Gastrocnemius medialis (tissue), 4 donors: ENCODE results near the gene CAPG. TPM values are rescaled to one million over a fixed set of nuclear protein-coding genes. Genes with fewer than 3 reads are reported as not detected.

Source experiments
- ATAC-seq, 2 donors: fragments of 150-250 bp; one replicate each; pipeline ENCODE4 v1.9.1; 2016
- DNase-seq, 2 donors: peaks; one replicate each; pipeline ENCODE4 v3.0.0-alpha.2; 2019
- H3K27ac ChIP-seq, 4 donors: fragments of 200-600 bp; sonication (generic); 1 replicate in 1 of 4; 2 replicates in 3 of 4; pipeline ENCODE4 v1.5.1; 2016 to 2018; ENCODE audit warnings: mild to moderate bottlenecking in 2 of 4, moderate library complexity in 1 of 4
- H3K27me3 ChIP-seq, 3 donors: fragments of 200-600 bp; sonication (generic) in 2 of 3; 1 replicate in 1 of 3; 2 replicates in 2 of 3; pipeline versions ENCODE4 v1.5.1 to v1.6.0; 2016 to 2019; ENCODE audit warnings: mild to moderate bottlenecking in 1 of 3, moderate library complexity in 1 of 3
- H3K36me3 ChIP-seq, 2 donors: fragments of 200-600 bp; sonication (generic) in 1 of 2; one replicate each; pipeline ENCODE4 v1.5.1; 2017 to 2018
- H3K4me1 ChIP-seq, 2 donors: fragments of 200-600 bp; sonication (generic) in 1 of 2; one replicate each; pipeline ENCODE4 v1.5.1; 2016 to 2017; ENCODE audit warnings: mild to moderate bottlenecking in 2 of 2
- H3K4me3 ChIP-seq, 4 donors: fragments of 200-600 bp; sonication (generic) in 3 of 4; 1 replicate in 1 of 4; 2 replicates in 3 of 4; pipeline ENCODE4 v1.5.1; 2016 to 2019; ENCODE audit warnings: mild to moderate bottlenecking in 2 of 4
- H3K9me3 ChIP-seq, 3 donors: fragments of 200-600 bp; sonication (generic) in 2 of 3; 1 replicate in 1 of 3; 2 replicates in 2 of 3; pipeline ENCODE4 v1.5.1; 2016 to 2019
- POLR2A ChIP-seq, 2 donors: fragments of 450-650 bp; IDR thresholded peaks; one replicate each; pipeline ENCODE4 v1.6.1; 2017; ENCODE audit warnings: antibody characterized with exemption in 2 of 2, mild to moderate bottlenecking in 2 of 2, moderate library complexity in 2 of 2
- in situ Hi-C, 4 donors: fragments of 200-750 bp; cut with MboI; loops; one replicate each; pipeline versions ENCODE4 v1.15.0 to v1.8.0; 2017; ENCODE audit warnings: low sequenced_read_pairs in 4 of 4
- intact Hi-C: fragments of 100-400 bp; cut with DNase I; formaldehyde crosslinking; loops from one replicate; pipeline ENCODE4 v1.15.1; 2023; ENCODE audit warnings: low total_unique reads
- total RNA-seq, 4 donors: library from RNA; depleted of rRNA; stranded (reverse); fragments of >200 nt; gene quantifications; one replicate each; pipeline versions ENCODE4 v1.1.0 to v1.2.3, GENCODE V29; 2016
- TF ChIP-seq, protein P1 (sequence below), 5 experiments: fragments of 450-650 bp in 3 of 5; fragments of 200-600 bp in 2 of 5; sonication (generic) in 2 of 5; IDR thresholded peaks in 4 of 5; conservative IDR thresholded peaks in 1 of 5; 1 replicate in 4 of 5; 2 replicates in 1 of 5; pipeline ENCODE4 v1.5.1; 2016 to 2019; ENCODE audit warnings: antibody characterized with exemption in 5 of 5, mild to moderate bottlenecking in 3 of 5, moderate library complexity in 3 of 5

Gene CAPG
- total RNA-seq, 4 donors from 2014 or later: 15.9 to 35.6 (median 23.1) TPM

DNA sequence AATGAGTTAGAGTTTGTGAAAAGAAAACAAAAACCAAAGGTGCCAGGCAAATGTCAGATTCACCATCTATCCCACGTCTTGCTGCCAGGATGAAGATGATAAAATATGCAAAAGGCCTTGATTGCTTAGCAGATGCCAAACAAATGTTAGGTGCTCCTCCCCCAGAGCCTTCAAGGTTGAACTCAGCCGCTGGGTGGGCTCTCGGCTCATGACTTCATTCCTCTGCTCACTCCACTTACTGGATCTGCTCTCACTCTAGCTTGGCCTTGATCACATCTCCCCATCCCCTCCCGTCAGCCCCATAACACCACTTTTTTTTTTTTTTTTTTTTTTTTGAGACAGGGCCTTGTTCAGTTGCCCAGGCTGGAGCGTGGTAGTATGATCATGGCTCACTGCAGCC, 46.9 kb upstream of the CAPG start:
- Histone ChIP-seq H3K27me3 (no peaks in the 10 kb centered on the region), H3K4me1 (no peaks in the 10 kb centered on the region), H3K27ac (no peak overlapping the region), H3K9me3 (no peaks in the 10 kb centered on the region), H3K4me3 (no peak overlapping the region), H3K36me3 (no peaks in the 10 kb centered on the region)
- in situ Hi-C loops (no loop called here), intact Hi-C loops (no loop called here)
- DNase-seq (no peak), ATAC-seq (no peak)
- TF ChIP-seq, protein P1, sequence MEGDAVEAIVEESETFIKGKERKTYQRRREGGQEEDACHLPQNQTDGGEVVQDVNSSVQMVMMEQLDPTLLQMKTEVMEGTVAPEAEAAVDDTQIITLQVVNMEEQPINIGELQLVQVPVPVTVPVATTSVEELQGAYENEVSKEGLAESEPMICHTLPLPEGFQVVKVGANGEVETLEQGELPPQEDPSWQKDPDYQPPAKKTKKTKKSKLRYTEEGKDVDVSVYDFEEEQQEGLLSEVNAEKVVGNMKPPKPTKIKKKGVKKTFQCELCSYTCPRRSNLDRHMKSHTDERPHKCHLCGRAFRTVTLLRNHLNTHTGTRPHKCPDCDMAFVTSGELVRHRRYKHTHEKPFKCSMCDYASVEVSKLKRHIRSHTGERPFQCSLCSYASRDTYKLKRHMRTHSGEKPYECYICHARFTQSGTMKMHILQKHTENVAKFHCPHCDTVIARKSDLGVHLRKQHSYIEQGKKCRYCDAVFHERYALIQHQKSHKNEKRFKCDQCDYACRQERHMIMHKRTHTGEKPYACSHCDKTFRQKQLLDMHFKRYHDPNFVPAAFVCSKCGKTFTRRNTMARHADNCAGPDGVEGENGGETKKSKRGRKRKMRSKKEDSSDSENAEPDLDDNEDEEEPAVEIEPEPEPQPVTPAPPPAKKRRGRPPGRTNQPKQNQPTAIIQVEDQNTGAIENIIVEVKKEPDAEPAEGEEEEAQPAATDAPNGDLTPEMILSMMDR (IDR thresholded peaks at IDR 0.05 in 4 of 5, conservative IDR thresholded peaks at IDR 0.05 in 1 of 5): no peak
- TF ChIP-seq POLR2A (IDR thresholded peaks at IDR 0.05): no peak

- Histone ChIP-seq H3K9me3 (no peaks in the 10 kb centered on the region), H3K36me3 (no peaks in the 10 kb centered on the region), H3K27me3 (no peaks in the 10 kb centered on the region), H3K4me3 (no peak overlapping the region), H3K4me1 (no peaks in the 10 kb centered on the region), H3K27ac (no peak overlapping the region)
- intact Hi-C loops: no loop called here
- in situ Hi-C loops: no loop called here
- DNase-seq: no peak
- ATAC-seq: no peak
- no peak for TF ChIP-seq POLR2A (IDR thresholded peaks at IDR 0.05)
- TF ChIP-seq, protein P1 (IDR thresholded peaks at IDR 0.05 in 4 of 5, conservative IDR thresholded peaks at IDR 0.05 in 1 of 5): no peak
Observed at GRCh38 chr2:85455552-85456090, 45.5 kb upstream of the CAPG start.

DNA sequence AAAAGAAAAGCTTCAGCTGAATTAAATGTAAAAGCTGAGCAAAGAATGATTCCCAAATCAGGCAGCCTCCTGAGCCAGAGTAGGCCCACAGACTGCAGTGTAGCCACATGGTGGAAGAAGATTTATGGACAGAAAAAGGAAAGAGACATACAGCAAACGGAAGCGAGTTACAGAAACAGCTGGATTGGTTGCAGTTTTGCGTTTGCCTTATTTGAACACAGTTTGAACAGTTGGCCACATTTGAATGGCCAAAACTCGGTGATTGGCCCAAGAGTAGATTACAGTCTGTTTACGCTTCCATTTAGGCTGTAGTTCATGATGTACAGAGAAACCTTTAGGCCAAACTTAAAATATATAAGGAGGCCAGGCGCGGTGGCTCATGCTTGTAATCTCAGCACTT, 43.4 kb upstream of the CAPG start:
- no peak for ATAC-seq
- no peak overlapping the region for H3K27ac ChIP-seq
- intact Hi-C loops: no loop called here

GRCh38 chr2:85452237-85452636, 42.1 kb upstream of the CAPG start:
- peaks cover 0 to 4% of the 10 kb centered on the region in 2 donors for H3K4me1 ChIP-seq
- no peak overlapping the region for H3K27ac ChIP-seq
- TF ChIP-seq, protein P1 (IDR thresholded peaks at IDR 0.05 in 4 of 5, conservative IDR thresholded peaks at IDR 0.05 in 1 of 5): no peak
- TF ChIP-seq POLR2A (IDR thresholded peaks at IDR 0.05): no peak
- intact Hi-C loops: no loop called here
- ATAC-seq: no peak
- H3K36me3 ChIP-seq: no peaks in the 10 kb centered on the region
- H3K9me3 ChIP-seq: no peaks in the 10 kb centered on the region
- no peak for DNase-seq
- in situ Hi-C loops: no loop called here
- no peaks in the 10 kb centered on the region for H3K27me3 ChIP-seq
- H3K4me3 ChIP-seq: no peak overlapping the region

More for the DNA sequence above, 43.4 kb upstream of the CAPG start:
- H3K27me3 ChIP-seq: no peaks in the 10 kb centered on the region
- TF ChIP-seq, protein P1 (IDR thresholded peaks at IDR 0.05 in 4 of 5, conservative IDR thresholded peaks at IDR 0.05 in 1 of 5): no peak
- no peaks in the 10 kb centered on the region for H3K36me3 ChIP-seq
- H3K9me3 ChIP-seq: no peaks in the 10 kb centered on the region
- DNase-seq: no peak
- no peak overlapping the region for H3K4me3 ChIP-seq
- in situ Hi-C loops: no loop called here
- H3K4me1 ChIP-seq: no peaks in the 10 kb centered on the region

DNA sequence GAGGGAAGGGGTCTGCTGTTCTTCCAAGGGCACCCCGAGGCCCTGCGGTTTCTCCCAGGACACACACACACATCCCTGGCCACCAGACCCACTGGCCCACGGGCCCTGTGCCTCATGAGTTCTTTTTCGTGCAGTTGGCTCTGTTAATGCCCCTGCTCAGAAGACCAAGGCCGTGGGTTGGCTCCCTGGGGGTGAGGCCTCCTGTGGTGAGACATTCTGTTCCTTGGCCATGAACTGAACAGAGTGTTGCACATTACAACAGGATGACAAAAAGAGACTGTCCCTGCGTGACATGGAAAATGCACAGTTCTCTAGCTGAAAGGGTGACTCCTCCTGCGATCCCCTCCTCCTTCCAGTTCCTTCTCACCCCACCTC, 39.0 kb upstream of the CAPG start:
- ATAC-seq (peak; percentile 56 to 59), DNase-seq (peak in 1 of 2 donors; percentile 70)
- Histone ChIP-seq H3K27me3 (no peaks in the 10 kb centered on the region), H3K9me3 (no peaks in the 10 kb centered on the region), H3K36me3 (no peaks in the 10 kb centered on the region), H3K4me3 (no peak overlapping the region), H3K4me1 (peaks cover 0 to 14% of the 10 kb centered on the region in 2 donors), H3K27ac (peak overlapping the region in 2 of 4 donors; percentile 41 to 42)
- intact Hi-C loops (no loop called here), in situ Hi-C loops (no loop called here)
- TF ChIP-seq POLR2A (IDR thresholded peaks at IDR 0.05): no peak
- TF ChIP-seq, protein P1 (IDR thresholded peaks at IDR 0.05 in 4 of 5, conservative IDR thresholded peaks at IDR 0.05 in 1 of 5): no peak
